ENCODE data around the gene HRH1. TPM values are rescaled to one million over a fixed set of nuclear protein-coding genes. Genes with fewer than 3 reads are reported as not detected.

HRH1 gene
- total RNA-seq, 4 donors from 2014 or later = 4.1 to 8.8 (median 4.4) TPM

- 74 to 83% methylated on average over 3 to 6 of the region's 6 CpGs for WGBS, 2 donors
- intact Hi-C loops (cut with DNase I) = no loop called here
- peaks cover 17 to 96% (median 25%) of the 10 kb centered on the region in 3 donors for H3K36me3 ChIP-seq
These were observed 149.9 kb downstream of the HRH1 start for GRCh38 chr3:11304175-11304574.

GRCh38 chr3:11305509-11305908 lies 151.2 kb downstream of the HRH1 start:
- Histone ChIP-seq H3K36me3 (peaks cover 19 to 96% (median 20%) of the 10 kb centered on the region in 3 donors), H3K27me3 (no peaks in the 10 kb centered on the region), H3K4me3 (no peak overlapping the region), H3K9me3 (no peaks in the 10 kb centered on the region), H3K4me1 (peaks cover 0 to 5% (median 0%) of the 10 kb centered on the region in 3 donors), H3K27ac (no peak overlapping the region)
- intact Hi-C loops (cut with DNase I) = no loop called here
- no peak for DNase-seq
- 63 to 67% methylated on average over 1 of the region's 1 CpG for WGBS, 2 donors
- no peak for TF ChIP-seq POLR2A (IDR thresholded peaks at IDR 0.05)
- TF ChIP-seq, protein P1, sequence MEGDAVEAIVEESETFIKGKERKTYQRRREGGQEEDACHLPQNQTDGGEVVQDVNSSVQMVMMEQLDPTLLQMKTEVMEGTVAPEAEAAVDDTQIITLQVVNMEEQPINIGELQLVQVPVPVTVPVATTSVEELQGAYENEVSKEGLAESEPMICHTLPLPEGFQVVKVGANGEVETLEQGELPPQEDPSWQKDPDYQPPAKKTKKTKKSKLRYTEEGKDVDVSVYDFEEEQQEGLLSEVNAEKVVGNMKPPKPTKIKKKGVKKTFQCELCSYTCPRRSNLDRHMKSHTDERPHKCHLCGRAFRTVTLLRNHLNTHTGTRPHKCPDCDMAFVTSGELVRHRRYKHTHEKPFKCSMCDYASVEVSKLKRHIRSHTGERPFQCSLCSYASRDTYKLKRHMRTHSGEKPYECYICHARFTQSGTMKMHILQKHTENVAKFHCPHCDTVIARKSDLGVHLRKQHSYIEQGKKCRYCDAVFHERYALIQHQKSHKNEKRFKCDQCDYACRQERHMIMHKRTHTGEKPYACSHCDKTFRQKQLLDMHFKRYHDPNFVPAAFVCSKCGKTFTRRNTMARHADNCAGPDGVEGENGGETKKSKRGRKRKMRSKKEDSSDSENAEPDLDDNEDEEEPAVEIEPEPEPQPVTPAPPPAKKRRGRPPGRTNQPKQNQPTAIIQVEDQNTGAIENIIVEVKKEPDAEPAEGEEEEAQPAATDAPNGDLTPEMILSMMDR (IDR thresholded peaks at IDR 0.05) = no peak

More at GRCh38 chr3:11304175-11304574, 149.9 kb downstream of the HRH1 start:
- no peak for DNase-seq
- no peak overlapping the region for H3K27ac ChIP-seq
- H3K4me1 ChIP-seq = peaks cover 0 to 5% (median 0%) of the 10 kb centered on the region in 3 donors
- TF ChIP-seq, protein P1 (IDR thresholded peaks at IDR 0.05) = no peak
- TF ChIP-seq POLR2A (IDR thresholded peaks at IDR 0.05) = no peak
- H3K4me3 ChIP-seq = no peak overlapping the region
- H3K9me3 ChIP-seq = no peaks in the 10 kb centered on the region
- no peaks in the 10 kb centered on the region for H3K27me3 ChIP-seq

DNA sequence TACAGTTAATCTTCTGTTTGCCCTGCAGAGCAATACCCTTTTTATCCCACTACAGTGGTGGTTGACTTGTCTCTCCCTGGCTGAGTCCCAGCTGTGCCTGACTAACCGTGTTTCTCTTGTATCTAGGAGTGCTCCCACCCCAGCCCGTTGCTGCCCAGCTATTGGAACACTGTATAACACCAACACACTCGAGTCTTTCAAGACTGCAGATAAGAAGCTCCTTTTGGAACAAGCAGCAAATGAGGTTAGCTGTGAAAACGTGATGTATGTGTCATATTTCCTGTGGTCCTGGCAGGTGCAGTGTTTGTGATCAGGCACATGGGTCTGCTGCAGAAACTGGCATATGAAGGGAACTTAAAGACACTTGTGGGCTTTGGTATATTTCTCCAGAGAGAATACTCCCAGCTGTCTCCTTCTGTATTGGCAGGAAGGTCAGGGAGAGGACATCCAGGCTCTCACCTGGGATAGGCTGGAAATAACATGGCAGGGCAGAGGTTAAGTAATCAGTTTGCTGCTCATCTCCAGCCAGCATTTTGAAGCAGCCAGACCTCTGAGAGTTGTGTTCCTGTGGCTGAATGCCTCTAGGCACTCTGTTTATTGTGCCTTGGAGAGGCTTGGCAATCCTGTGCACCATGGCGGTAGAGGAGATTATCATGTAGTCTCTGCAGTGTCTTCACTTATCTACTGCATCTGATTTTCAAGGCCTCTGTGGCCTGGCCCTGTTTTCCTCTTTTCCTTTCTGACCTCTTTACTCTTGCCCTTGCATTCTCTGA lies 152.7 kb downstream of the HRH1 start:
- peaks cover 19 to 96% (median 20%) of the 10 kb centered on the region in 3 donors for H3K36me3 ChIP-seq
- no peak for DNase-seq
- peaks cover 0 to 5% (median 0%) of the 10 kb centered on the region in 3 donors for H3K4me1 ChIP-seq
- H3K27me3 ChIP-seq = no peaks in the 10 kb centered on the region
- no peaks in the 10 kb centered on the region for H3K9me3 ChIP-seq
- no peak overlapping the region for H3K4me3 ChIP-seq
- WGBS, 2 donors = 42 to 50% methylated on average over 4 to 5 of the region's 5 CpGs
- peak overlapping the region in 2 of 4 donors; percentile 23 to 49 for H3K27ac ChIP-seq
- intact Hi-C loops (cut with DNase I) = no loop called here
- TF ChIP-seq, protein P1 (IDR thresholded peaks at IDR 0.05) = no peak
- TF ChIP-seq POLR2A (IDR thresholded peaks at IDR 0.05) = no peak

GRCh38 chr3:11307830-11308432 lies 153.6 kb downstream of the HRH1 start:
- Histone ChIP-seq H3K27me3 (no peaks in the 10 kb centered on the region), H3K4me3 (no peak overlapping the region), H3K4me1 (peaks cover 0 to 5% (median 0%) of the 10 kb centered on the region in 3 donors), H3K9me3 (no peaks in the 10 kb centered on the region), H3K27ac (peak overlapping the region in 2 of 4 donors; percentile 23 to 35), H3K36me3 (peaks cover 19 to 96% (median 20%) of the 10 kb centered on the region in 3 donors)
- TF ChIP-seq POLR2A (IDR thresholded peaks at IDR 0.05) = no peak
- TF ChIP-seq, protein P1 (IDR thresholded peaks at IDR 0.05) = no peak
- no peak for DNase-seq
- intact Hi-C loops (cut with DNase I) = no loop called here
- WGBS, 2 donors = 57 to 60% methylated on average over 4 to 6 of the region's 6 CpGs

GRCh38 chr3:11310258-11310657 lies 156.0 kb downstream of the HRH1 start:
- H3K27ac ChIP-seq = no peak overlapping the region
- TF ChIP-seq, protein P1 (IDR thresholded peaks at IDR 0.05) = no peak
- TF ChIP-seq POLR2A (IDR thresholded peaks at IDR 0.05) = no peak
- intact Hi-C loops (cut with DNase I) = no loop called here
- H3K9me3 ChIP-seq = no peaks in the 10 kb centered on the region
- peaks cover 20 to 100% (median 22%) of the 10 kb centered on the region in 3 donors for H3K36me3 ChIP-seq
- DNase-seq = no peak
- H3K27me3 ChIP-seq = no peaks in the 10 kb centered on the region
- peaks cover 0 to 5% (median 0%) of the 10 kb centered on the region in 3 donors for H3K4me1 ChIP-seq
- 83 to 85% methylated on average over 5 of the region's 5 CpGs for WGBS, 2 donors
- H3K4me3 ChIP-seq = no peak overlapping the region

All from esophagus squamous epithelium (tissue), 5 donors.